NCI-H1436 (cell line): ENCODE data around the gene RBP3.

Experiments used
- DNase-seq: peaks from one replicate; lab custom pipeline; 2025; lab: John Stamatoyannopoulos, UW

Gene RBP3

GRCh38 chr10:47357911-47358310, 9.7 kb downstream of the RBP3 start:
- DNase-seq = no peak

DNA sequence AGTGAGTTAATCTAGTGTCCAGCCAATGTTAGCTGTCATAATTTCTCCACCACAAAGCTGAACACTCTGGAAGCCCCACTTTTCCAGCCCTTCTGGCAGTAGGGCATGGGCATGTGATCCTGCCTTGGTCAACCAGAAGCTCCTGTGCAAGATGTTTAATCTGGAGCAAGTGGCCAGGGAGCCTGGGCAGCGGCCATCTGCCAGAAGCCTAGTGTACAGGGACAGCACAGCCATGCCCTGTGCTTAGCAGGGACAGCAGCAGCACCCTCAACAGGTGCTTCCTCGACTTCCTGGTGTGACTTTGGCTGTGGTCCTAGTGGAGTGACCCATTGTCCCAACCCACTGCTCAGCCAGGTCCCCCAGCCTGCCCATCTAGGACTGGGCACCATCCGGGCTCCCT, 10.3 kb downstream of the RBP3 start:
- DNase-seq = no peak

- DNase-seq = no peak
Observed at GRCh38 chr10:47359101-47359500, 10.9 kb downstream of the RBP3 start.

DNA sequence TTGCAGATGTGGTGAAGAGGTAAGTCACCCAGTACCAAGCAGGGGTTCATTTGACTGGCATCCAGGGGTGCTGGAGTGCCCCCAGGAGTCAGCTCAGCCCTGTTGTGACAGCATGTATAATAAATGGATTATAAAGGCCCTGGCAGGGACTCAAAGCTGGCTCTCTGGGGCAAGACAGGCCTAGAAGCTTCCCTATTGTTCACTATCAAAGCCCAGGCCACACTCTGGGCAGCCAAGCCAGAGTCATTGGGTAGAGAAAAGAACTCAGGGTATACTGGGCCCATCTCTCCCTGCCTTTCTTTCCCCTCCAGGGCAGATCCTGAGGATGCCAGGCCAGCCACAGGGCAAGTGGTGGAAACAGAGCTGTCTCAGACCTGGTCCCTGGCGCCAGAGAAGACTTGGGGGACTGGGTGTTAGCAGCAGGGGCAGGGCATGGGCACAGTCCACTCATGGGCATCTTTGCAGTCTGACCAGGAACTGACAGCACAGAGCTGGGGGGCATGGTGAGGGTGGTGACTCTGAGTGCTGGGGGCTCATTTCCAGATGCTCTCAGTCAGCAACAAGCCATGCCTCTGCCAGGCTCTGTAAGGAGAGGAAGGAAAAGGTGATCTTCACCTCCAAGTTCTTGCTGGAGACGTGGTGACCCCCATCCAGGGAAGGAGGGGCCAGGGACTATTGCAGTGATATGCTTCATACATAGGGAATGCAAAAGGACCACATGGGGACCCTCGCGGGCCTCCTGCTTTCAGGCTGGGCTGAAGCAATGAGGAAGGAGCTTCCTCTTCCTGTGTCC, 11.7 kb downstream of the RBP3 start:
- DNase-seq = no peak

DNA sequence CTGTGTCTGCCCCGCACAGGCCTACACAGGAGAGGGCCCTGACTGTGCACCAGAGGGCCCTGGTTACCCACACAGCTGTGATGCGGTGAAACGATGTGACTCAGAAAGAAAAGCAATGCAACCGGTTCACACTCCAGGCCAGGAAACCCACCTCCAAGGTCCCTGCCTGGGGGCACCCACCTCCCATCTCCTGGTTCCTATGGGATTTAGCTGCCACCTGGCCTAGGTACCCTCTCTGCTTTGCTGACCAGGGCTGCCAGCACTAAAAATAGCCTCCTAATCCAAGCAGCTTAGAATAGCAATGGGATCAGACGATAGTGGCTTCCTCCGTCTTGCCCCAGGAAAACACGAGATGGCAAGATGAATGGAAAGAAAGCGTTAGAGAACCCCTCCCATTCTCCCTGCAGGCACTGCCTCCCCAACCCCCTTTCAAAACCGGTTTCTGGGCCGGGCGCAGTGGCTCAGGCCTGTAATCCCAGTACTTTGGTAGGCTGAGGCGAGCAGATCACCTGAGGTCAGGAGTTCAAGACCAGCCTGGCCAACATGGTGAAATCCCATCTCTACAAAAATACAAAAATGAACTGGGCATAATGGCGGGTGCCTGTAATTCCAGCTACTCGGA, 12.4 kb downstream of the RBP3 start:
- no peak for DNase-seq

GRCh38 chr10:47361293-47361692, 13.1 kb downstream of the RBP3 start:
- DNase-seq = peak; percentile 32

DNA sequence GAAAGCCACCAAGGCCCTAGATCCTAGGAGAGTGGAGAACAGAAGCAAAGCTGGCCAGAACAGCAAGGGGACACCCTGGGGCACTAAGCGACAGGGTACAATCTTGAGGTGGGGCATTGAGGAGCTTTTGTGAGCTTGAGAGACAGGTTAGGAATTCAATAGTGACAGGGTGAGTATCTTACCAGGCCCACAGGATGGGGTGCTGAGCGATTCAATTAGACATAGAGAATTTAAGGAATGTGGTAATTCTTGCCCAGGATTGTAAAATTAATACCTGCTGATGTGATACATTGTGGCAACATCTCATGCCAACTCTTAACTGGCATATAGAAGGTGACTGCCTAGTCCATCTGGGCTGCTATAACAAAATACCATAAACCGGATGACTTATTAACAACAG, 14.0 kb downstream of the RBP3 start:
- no peak for DNase-seq

DNA sequence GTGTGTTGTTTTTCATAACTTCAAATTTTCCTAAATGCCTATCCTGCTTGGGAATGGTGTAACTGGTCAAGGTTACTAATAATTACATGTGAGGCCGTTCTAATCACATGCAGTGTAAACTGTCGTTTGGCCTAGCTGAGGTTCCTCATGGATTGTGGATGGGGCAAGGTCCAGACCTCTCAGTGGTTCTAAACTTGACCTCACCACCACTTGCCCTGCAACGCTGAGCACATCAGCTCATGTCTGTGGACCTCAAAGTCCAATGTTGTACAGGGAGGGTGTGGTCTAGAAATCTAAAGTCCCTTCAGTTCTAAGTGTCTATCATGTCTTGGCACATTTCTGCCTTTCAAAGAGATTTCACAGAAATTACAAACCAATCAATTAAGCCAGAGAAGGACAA, 15.6 kb downstream of the RBP3 start:
- DNase-seq = no peak

DNA sequence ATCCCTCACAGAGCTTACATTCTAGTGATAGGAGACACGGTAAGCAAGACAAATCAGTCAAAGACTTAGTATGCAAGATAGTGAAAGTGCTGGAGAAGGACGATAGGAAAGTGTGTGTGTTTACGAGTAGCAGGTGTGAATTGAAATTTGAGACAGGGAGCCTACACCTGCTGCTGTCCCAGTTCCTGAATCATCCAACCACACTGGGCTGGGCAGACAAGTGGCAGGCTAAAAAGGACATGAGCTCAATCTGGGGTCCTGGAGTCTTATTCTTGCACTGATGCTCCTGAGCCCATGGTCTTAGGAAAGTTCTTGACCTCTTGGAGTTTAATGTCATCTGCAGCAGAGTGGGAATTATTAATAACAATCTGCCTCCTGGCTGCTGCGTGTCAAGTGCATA, 16.2 kb downstream of the RBP3 start:
- peak; percentile 22 for DNase-seq

GRCh38 chr10:47364911-47365310, 16.7 kb downstream of the RBP3 start:
- no peak for DNase-seq

GRCh38 chr10:47365431-47366180, 17.4 kb downstream of the RBP3 start:
- no peak for DNase-seq

- DNase-seq = no peak
Observed at GRCh38 chr10:47366181-47366631, 18.0 kb downstream of the RBP3 start.

- DNase-seq = no peak
Observed at GRCh38 chr10:47366731-47367460, 18.7 kb downstream of the RBP3 start.

DNA sequence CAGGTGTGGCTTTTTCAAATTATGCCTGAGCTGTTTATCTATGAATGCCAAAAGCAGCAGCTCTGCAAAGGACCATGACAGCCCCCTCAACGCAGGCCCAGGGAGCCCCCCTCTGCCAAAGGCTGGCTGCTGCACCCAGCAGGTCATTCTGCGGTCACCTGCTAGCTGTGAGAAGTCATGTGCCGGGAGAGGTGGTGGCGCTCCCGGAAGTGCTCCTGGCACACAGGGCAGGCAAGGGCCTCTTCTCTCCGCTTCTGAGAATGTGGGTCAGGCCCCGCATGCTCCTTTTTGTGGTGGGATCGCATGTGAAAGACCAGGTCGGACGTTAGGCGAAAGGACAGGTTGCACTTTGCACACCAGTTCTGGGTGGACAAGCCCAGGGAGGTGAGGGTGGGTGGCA, 19.5 kb downstream of the RBP3 start:
- no peak for DNase-seq

DNA sequence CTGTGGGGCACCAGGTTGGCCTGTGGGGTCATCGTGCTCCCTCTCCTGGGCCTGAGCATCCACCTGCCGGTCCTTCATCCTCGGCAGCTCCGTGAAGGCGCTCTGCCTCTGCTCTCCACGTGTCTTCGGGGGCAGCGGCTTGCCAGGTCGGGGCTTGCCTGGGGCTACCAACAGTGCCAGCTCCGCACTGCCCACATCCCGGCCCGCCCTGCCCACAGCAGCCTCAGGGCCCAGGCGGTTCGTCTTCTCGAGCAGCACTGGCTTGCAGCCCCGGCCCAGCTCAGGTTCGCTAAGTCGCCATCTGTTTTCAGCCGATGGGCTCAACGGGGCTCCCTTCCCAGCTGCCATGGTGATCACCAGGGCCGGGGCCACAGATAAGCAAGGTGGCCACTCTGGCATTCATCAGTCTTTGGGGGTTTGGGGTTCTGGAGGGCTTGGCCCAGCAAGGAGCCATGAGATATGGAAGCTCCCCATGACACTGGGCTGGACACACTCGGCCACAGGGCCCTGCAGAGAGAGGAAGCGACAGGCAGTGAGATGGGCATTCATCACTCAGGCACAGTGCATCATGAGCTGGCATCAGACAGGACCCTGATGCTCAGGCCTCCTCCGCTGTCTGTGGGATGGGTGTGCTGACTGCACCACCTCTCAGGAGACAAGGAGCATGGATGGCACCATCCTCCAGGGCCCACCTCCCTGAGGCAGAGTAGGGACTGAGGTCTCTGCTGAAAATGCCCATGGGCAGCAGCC, 20.4 kb downstream of the RBP3 start:
- no peak for DNase-seq

DNA sequence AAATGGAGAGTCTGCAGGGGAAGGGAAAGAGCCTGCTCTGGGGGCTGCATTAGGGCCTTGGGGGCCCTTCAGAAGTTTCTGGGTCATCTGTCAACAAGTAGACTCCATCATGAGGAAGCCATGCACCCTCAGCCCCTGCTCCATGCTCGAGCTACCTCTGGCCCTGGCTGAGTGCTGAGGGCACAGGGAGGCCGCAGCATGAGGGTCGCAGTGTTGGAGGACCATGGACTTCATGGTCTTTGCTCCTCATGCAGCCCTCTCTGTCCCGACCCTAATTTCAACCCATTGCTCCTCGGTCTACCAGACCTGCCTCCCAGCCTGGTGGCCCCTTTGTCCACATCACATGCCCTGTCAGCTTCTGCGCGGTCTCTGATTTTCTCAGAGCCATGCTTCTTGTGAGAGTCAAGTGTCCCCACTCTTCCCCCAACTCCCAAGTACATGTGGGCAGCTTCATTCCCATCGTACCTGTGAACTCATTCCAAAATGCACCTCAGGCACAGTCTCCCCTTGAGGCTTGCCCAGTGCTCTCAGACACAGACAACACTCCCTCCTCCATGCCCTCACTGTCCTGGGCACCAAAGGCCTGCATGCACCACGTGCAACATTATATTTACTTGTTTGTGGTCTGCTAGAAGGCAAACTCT, 21.2 kb downstream of the RBP3 start:
- no peak for DNase-seq

GRCh38 chr10:47370015-47370767, 22.0 kb downstream of the RBP3 start:
- no peak for DNase-seq

DNA sequence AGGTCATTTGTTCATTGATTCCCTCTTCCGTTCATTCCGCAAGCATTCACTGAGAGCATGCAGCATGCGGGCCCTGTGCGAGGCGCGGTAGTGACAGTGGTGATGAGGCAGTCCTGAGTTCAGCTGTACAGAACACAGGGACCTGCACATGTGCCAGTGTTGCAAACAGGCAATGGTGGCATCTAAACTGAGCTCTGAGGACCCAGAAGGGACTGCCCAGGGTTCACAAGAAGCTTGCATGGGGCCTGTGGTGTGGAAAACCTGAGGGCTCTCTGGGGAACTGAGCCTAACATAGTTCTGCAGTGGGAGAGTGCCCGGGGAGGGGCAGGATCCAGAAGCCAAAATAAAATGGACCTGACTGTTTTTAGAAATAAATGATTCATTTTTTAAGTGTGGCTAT, 22.7 kb downstream of the RBP3 start:
- DNase-seq = no peak

GRCh38 chr10:47371629-47372485, 23.7 kb downstream of the RBP3 start:
- DNase-seq = no peak
